Prostate gland (tissue), 2 donors: ENCODE measurements around the gene MRPL11. TPM values are rescaled to one million over a fixed set of nuclear protein-coding genes. Genes with fewer than 3 reads are reported as not detected.

Experiments
- DNase-seq: peaks from one replicate; pipeline ENCODE4 v3.0.0-alpha.2; 2019; ENCODE audit warnings: low spot score
- H3K27ac ChIP-seq, 2 donors: fragments of 200-600 bp; sonication (generic); 2 replicates each; pipeline ENCODE4 v1.5.1; 2017 to 2019
- H3K27me3 ChIP-seq: fragments of 200-600 bp; sonication (generic); replicated peaks from 2 replicates; pipeline ENCODE4 v1.5.1; 2019; ENCODE audit not compliant: insufficient read depth
- H3K36me3 ChIP-seq, 2 donors: fragments of 200-600 bp; sonication (generic); 1 replicate in 1 of 2; 2 replicates in 1 of 2; pipeline versions ENCODE4 v1.5.1 to v1.8.1; 2017 to 2019
- H3K4me1 ChIP-seq: fragments of 200-600 bp; sonication (generic); replicated peaks from 2 replicates; pipeline ENCODE4 v1.5.1; 2019
- H3K4me3 ChIP-seq, 2 donors: fragments of 200-600 bp; sonication (generic); 2 replicates each; pipeline ENCODE4 v1.5.1; 2017 to 2019
- H3K9me3 ChIP-seq: fragments of 200-600 bp; sonication (generic); 2 replicates; pipeline ENCODE4 v1.5.1; 2017
- POLR2A ChIP-seq: fragments of 450-650 bp; IDR thresholded peaks from one replicate; pipeline ENCODE4 v1.6.1; 2016; ENCODE audit warnings: antibody characterized with exemption, mild to moderate bottlenecking
- POLR2AphosphoS5 ChIP-seq: sonication (generic); formaldehyde crosslinking; IDR thresholded peaks from one replicate; pipeline ENCODE4 v1.6.1; 2017; ENCODE audit warnings: antibody characterized with exemption
- WGBS: methylation state at CpG from one replicate; pipeline ENCODE4 v1.1.5; 2018; 5-methylcytosine and 5-hydroxymethylcytosine counted together
- intact Hi-C: fragments of 100-400 bp; cut with DNase I; formaldehyde crosslinking; loops from one replicate; pipeline ENCODE4 v1.14.2; 2022
- total RNA-seq, 2 donors: library from RNA; depleted of rRNA; stranded (reverse); fragments of >200 nt; gene quantifications; one replicate each; pipeline ENCODE4 v1.1.0, GENCODE V29; 2016
- TF ChIP-seq, protein P1 (sequence below), 4 experiments: fragments of 200-600 bp in 2 of 4; fragments of 450-650 bp in 2 of 4; sonication (generic) in 2 of 4; IDR thresholded peaks; 1 replicate in 3 of 4; 2 replicates in 1 of 4; pipeline ENCODE4 v1.5.1; 2016 to 2019; ENCODE audit warnings: antibody characterized with exemption in 4 of 4, mild to moderate bottlenecking in 2 of 4, moderate library complexity in 2 of 4

MRPL11 gene
- total RNA-seq, 2 donors from 2014 or later, result 44.2 to 51.2 TPM

DNA sequence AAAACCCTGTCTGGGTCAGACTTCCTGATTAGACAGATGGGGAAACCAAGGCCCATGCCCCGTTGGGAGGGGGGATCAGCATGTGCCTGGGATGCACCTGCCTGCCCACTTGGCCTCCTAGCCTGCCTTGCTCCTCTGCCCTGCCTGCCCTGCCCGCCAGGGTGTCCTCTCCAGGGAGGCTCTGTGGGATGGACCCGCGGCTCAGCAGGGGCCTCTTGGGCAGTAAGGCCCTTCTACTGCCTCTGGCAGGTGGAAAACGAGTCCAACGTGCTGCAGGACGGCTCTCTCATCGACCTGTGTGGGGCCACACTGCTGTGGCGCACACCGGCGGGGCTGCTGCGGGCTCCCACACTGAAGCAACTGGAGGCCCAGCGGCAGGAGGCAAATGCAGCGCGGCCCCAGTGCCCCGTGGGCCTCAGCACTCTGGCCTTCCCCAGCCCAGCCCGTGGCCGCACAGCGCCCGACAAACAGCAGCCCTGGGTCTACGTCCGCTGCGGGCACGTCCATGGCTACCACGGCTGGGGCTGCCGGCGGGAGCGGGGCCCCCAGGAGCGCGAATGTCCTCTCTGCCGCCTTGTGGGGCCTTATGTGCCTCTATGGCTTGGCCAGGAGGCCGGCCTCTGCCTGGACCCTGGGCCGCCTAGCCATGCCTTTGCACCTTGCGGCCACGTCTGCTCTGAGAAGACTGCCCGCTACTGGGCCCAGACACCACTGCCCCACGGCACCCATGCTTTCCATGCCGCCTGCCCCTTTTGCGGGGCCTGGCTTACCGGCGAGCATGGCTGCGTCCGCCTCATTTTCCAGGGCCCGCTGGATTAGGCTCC is 36.9 kb upstream of the MRPL11 start:
- Histone ChIP-seq H3K9me3 (no peaks in the 10 kb centered on the region), H3K27ac (no peak overlapping the region), H3K4me1 (no peaks in the 10 kb centered on the region), H3K27me3 (no peaks in the 10 kb centered on the region), H3K4me3 (no peak overlapping the region), H3K36me3 (no peaks in the 10 kb centered on the region)
- no peak for DNase-seq
- WGBS, result 92% methylated on average over 26 of the region's 44 CpGs
- intact Hi-C loops, result loop anchor here (5.0 kb wide), 1 partner anchor 202 kb away; the partner anchor contains the start of gene RBM4B
- TF ChIP-seq, protein P1, sequence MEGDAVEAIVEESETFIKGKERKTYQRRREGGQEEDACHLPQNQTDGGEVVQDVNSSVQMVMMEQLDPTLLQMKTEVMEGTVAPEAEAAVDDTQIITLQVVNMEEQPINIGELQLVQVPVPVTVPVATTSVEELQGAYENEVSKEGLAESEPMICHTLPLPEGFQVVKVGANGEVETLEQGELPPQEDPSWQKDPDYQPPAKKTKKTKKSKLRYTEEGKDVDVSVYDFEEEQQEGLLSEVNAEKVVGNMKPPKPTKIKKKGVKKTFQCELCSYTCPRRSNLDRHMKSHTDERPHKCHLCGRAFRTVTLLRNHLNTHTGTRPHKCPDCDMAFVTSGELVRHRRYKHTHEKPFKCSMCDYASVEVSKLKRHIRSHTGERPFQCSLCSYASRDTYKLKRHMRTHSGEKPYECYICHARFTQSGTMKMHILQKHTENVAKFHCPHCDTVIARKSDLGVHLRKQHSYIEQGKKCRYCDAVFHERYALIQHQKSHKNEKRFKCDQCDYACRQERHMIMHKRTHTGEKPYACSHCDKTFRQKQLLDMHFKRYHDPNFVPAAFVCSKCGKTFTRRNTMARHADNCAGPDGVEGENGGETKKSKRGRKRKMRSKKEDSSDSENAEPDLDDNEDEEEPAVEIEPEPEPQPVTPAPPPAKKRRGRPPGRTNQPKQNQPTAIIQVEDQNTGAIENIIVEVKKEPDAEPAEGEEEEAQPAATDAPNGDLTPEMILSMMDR (IDR thresholded peaks at IDR 0.05), result no peak
- no peak for TF ChIP-seq POLR2A

DNA sequence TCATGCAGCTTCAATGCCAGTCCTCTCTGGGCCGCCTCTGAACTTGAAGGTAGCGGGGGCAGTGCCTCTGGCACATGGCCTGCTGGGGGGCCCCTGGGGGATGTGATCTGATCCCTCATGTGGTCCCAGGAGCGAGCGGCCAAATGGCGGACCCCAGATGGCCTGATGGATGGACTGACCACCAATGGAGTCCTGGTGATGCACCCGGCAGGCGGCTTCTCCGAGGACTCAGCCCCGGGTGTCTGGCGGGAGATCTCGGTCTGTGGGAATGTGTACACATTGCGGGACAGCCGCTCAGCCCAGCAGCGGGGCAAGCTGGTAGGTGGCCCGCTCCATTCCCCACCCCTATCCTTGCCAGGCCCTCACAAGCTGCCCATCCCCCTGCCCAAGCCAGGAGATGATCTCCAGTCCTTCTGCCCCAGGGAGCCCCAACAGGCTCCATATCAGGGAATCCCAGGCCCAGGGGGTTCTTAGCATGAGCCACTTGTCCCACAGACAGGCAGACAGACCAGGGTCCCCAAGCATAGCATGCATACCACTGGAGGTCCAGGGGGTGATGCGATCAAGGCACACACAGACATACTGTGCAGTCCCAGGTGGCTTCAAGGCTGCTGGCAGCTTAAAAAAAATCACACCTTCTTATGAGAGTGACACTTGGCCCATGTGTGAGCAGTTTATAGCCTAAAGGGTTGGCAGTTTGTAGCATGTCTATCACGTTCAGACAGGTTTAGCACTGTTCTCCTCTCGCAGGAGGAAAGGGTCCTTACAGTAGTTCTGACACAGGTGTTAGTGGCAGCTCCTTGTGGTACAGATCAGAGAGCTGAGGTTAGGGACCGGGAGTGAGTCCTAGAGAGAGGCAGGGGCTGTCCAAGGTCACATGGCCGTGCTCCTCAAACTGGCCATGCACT is 35.2 kb upstream of the MRPL11 start:
- no peaks in the 10 kb centered on the region for H3K36me3 ChIP-seq

DNA sequence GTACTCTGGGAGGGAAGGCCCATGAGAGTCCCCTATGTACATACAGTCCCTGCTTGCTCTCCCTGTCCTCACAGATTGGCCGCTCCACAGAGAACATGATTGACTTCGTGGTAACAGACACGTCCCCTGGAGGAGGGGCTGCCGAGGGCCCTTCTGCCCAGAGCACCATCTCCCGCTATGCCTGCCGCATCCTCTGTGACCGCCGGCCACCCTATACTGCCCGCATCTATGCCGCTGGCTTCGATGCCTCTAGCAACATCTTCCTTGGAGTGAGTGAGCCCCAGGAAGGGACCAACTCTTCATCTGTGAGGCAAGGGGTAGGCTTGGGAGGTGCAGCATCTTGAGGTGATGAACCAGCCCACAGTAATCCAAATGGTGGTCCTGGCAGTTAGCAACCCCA is 34.5 kb upstream of the MRPL11 start:
- WGBS, result 91% methylated on average over 11 of the region's 11 CpGs
- H3K9me3 ChIP-seq, result no peaks in the 10 kb centered on the region
- H3K4me3 ChIP-seq, result no peak overlapping the region
- intact Hi-C loops, result no loop called here
- no peaks in the 10 kb centered on the region for H3K4me1 ChIP-seq
- no peaks in the 10 kb centered on the region for H3K36me3 ChIP-seq
- no peak overlapping the region for H3K27ac ChIP-seq
- H3K27me3 ChIP-seq, result no peaks in the 10 kb centered on the region
- no peak for TF ChIP-seq POLR2A
- TF ChIP-seq, protein P1 (IDR thresholded peaks at IDR 0.05), result no peak
- TF ChIP-seq POLR2AphosphoS5, result no peak
- DNase-seq, result no peak

More for the DNA sequence above, 35.2 kb upstream of the MRPL11 start:
- intact Hi-C loops, result no loop called here
- Histone ChIP-seq H3K9me3 (no peaks in the 10 kb centered on the region), H3K4me1 (no peaks in the 10 kb centered on the region), H3K27me3 (no peaks in the 10 kb centered on the region), H3K27ac (no peak overlapping the region), H3K4me3 (no peak overlapping the region)
- TF ChIP-seq POLR2A (no peak), POLR2AphosphoS5 (no peak)
- TF ChIP-seq, protein P1 (IDR thresholded peaks at IDR 0.05), result no peak
- WGBS, result 83% methylated on average over 20 of the region's 20 CpGs
- no peak for DNase-seq

DNA sequence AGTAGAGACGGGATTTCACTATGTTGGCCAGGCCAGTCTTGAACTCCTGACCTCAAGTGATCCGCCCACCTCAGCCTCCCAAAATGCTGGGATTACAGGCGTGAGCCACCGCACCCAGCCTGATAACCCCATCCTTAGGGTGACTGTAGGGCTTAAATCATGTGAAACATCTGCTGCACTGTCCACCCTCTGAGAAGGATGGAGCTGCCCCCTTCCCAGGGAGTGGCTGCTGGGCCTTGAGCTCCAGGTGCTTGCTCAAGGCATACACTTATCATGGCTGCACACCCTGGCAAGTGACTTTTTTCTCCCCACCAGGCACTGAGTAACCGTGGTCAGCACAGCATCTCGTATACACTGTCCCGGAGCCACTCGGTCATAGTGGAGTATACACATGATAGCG is 33.4 kb upstream of the MRPL11 start:
- intact Hi-C loops, result no loop called here

More for the DNA sequence above, 33.4 kb upstream of the MRPL11 start:
- 92% methylated on average over 9 of the region's 9 CpGs for WGBS
- no peak for TF ChIP-seq POLR2AphosphoS5
- TF ChIP-seq, protein P1 (IDR thresholded peaks at IDR 0.05), result no peak
- no peak for TF ChIP-seq POLR2A
- Histone ChIP-seq H3K4me3 (no peak overlapping the region), H3K4me1 (peaks cover 3% of the 10 kb centered on the region), H3K9me3 (no peaks in the 10 kb centered on the region), H3K27me3 (no peaks in the 10 kb centered on the region), H3K27ac (no peak overlapping the region), H3K36me3 (no peaks in the 10 kb centered on the region)
- DNase-seq, result no peak
